ENCODE results near the gene CLDN20. TPM values are rescaled to one million over a fixed set of nuclear protein-coding genes. Genes with fewer than 3 reads are reported as not detected.

Gene CLDN20
- total RNA-seq, 1 donor from 2014 or later = not detected

- Mint-ChIP-seq H3K4me1 (no peaks in the 10 kb centered on the region), H3K36me3 (ENCODE audit: low read depth) (peaks cover 26% of the 10 kb centered on the region), H3K27ac (no peak overlapping the region), H3K9me3 (peaks cover under 1% of the 10 kb centered on the region), H3K27me3 (no peaks in the 10 kb centered on the region), H3K4me3 (no peak overlapping the region)
- intact Hi-C loops (cut with micrococcal nuclease) = no loop called here
- DNase-seq = no peak
Observed at GRCh38 chr6:155232848-155233247, 31.0 kb upstream of the CLDN20 start.

DNA sequence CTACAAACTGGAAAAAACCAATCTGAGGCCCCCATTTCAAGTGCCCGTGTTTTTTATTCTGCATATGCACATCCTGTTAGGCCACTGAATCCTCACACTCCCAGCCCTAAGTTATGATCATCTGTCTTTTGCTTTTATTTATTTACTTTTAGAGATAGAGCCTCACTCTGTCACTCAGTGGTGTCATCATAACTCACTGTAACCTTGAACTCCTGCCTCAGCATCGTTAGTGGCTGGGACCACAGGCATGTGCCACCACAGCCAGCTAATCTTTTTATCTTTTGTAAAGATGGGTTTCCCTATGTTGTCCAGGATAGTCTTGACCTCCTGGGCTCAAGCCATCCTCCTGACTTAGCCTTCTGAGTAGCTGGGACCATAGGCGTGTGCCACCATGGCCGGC lies 29.6 kb upstream of the CLDN20 start:
- intact Hi-C loops (cut with micrococcal nuclease) = no loop called here
- Mint-ChIP-seq H3K36me3 (ENCODE audit: low read depth) (peaks cover 31% of the 10 kb centered on the region), H3K27me3 (no peaks in the 10 kb centered on the region), H3K27ac (no peak overlapping the region), H3K9me3 (peaks cover 6% of the 10 kb centered on the region), H3K4me3 (no peak overlapping the region), H3K4me1 (no peaks in the 10 kb centered on the region)
- no peak for DNase-seq

GRCh38 chr6:155234687-155235086 lies 29.1 kb upstream of the CLDN20 start:
- no peak overlapping the region for H3K27ac Mint-ChIP-seq
- peaks cover 32% of the 10 kb centered on the region for H3K36me3 Mint-ChIP-seq (ENCODE audit: low read depth)
- H3K9me3 Mint-ChIP-seq = peaks cover 8% of the 10 kb centered on the region
- H3K4me3 Mint-ChIP-seq = no peak overlapping the region
- H3K4me1 Mint-ChIP-seq = no peaks in the 10 kb centered on the region
- no peaks in the 10 kb centered on the region for H3K27me3 Mint-ChIP-seq
- intact Hi-C loops (cut with micrococcal nuclease) = no loop called here
- DNase-seq = no peak

DNA sequence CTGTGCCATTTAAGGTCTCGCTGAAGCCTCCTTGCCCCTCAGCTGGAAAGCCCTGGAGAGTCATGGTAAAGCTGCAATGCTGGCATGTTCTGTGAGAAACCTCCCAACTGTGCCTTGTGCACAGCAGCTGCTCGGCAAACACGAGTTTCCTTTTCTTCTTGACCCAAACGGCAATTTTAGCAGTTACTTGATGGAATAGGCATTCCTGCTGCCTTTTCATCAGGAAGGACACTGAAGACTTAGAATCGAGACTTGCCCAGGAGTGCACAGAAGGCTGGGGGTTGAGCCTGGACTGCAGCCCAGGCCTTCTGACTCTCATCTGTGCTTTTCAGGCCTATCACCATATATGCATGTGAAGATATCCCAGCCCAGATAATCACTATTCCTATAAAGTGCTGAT lies 28.7 kb upstream of the CLDN20 start:
- peaks cover 35% of the 10 kb centered on the region for H3K36me3 Mint-ChIP-seq (ENCODE audit: low read depth)
- H3K4me3 Mint-ChIP-seq = no peak overlapping the region
- no peak for DNase-seq
- no peak overlapping the region for H3K27ac Mint-ChIP-seq
- H3K27me3 Mint-ChIP-seq = no peaks in the 10 kb centered on the region
- H3K9me3 Mint-ChIP-seq = peaks cover 12% of the 10 kb centered on the region
- intact Hi-C loops (cut with micrococcal nuclease) = no loop called here
- no peaks in the 10 kb centered on the region for H3K4me1 Mint-ChIP-seq

- no peak for DNase-seq
- peaks cover 45% of the 10 kb centered on the region for H3K36me3 Mint-ChIP-seq (ENCODE audit: low read depth)
- no peak overlapping the region for H3K4me3 Mint-ChIP-seq
- H3K9me3 Mint-ChIP-seq = peaks cover 12% of the 10 kb centered on the region
- H3K27ac Mint-ChIP-seq = no peak overlapping the region
- H3K27me3 Mint-ChIP-seq = no peaks in the 10 kb centered on the region
- peaks cover 3% of the 10 kb centered on the region for H3K4me1 Mint-ChIP-seq
- intact Hi-C loops (cut with micrococcal nuclease) = no loop called here
Observed at GRCh38 chr6:155237613-155238012, 26.2 kb upstream of the CLDN20 start.

- peaks cover 65% of the 10 kb centered on the region for H3K36me3 Mint-ChIP-seq (ENCODE audit: low read depth)
- H3K9me3 Mint-ChIP-seq = peaks cover 12% of the 10 kb centered on the region
- H3K27me3 Mint-ChIP-seq = no peaks in the 10 kb centered on the region
- intact Hi-C loops (cut with micrococcal nuclease) = no loop called here
- DNase-seq = no peak
- no peak overlapping the region for H3K4me3 Mint-ChIP-seq
- peak overlapping the region; percentile 46 for H3K27ac Mint-ChIP-seq
- H3K4me1 Mint-ChIP-seq = peaks cover 3% of the 10 kb centered on the region
Observed at GRCh38 chr6:155240905-155241600, 22.8 kb upstream of the CLDN20 start.

DNA sequence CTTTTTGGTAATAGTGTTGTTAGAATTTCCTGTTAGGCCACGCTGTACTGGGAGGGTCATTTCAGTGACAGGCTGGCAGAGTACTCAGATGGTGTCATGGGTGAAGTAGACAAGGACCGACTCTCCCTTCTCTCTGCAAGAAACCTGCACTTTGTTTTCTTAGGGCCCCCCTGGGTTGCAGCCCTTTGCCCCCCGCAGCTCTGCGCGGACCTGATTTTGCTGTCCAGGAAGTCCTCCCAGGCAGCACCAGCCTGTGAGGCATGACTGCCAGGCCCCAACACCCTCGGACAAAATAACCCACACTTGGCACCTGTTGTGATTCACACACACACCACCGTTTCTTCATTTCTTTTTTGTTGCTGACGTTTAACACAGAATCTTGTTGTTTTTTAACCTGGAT lies 21.8 kb upstream of the CLDN20 start:
- Mint-ChIP-seq H3K27me3 (no peaks in the 10 kb centered on the region), H3K4me3 (no peak overlapping the region), H3K36me3 (ENCODE audit: low read depth) (peaks cover 65% of the 10 kb centered on the region), H3K27ac (no peak overlapping the region), H3K9me3 (peaks cover 12% of the 10 kb centered on the region), H3K4me1 (peaks cover 3% of the 10 kb centered on the region)
- intact Hi-C loops (cut with micrococcal nuclease) = no loop called here
- no peak for DNase-seq

DNA sequence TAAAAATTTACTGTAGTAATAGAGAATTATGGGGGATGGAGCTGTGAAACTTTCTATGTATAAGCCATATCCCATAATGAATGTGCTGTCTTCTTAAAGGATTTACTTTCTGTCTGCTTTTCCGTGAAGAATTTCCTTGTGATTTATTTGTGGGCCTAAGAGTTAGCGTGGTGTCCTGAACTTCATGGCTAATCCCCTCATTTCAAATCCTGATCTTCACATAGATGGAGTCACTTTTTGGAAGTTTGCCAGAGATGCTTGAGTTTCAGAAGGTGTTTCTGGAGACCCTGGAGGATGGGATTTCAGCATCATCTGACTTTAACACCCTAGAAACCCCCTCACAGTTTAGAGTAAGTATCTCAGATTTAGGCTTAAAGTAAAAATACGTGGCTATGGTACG lies 19.4 kb upstream of the CLDN20 start:
- H3K27ac Mint-ChIP-seq = no peak overlapping the region
- H3K27me3 Mint-ChIP-seq = no peaks in the 10 kb centered on the region
- H3K4me1 Mint-ChIP-seq = peaks cover 3% of the 10 kb centered on the region
- intact Hi-C loops (cut with micrococcal nuclease) = no loop called here
- peaks cover 65% of the 10 kb centered on the region for H3K36me3 Mint-ChIP-seq (ENCODE audit: low read depth)
- DNase-seq = no peak
- peaks cover 7% of the 10 kb centered on the region for H3K9me3 Mint-ChIP-seq
- no peak overlapping the region for H3K4me3 Mint-ChIP-seq

GRCh38 chr6:155245193-155245592 lies 18.6 kb upstream of the CLDN20 start:
- Mint-ChIP-seq H3K27me3 (no peaks in the 10 kb centered on the region), H3K27ac (no peak overlapping the region), H3K36me3 (ENCODE audit: low read depth) (peaks cover 66% of the 10 kb centered on the region), H3K9me3 (no peaks in the 10 kb centered on the region), H3K4me1 (peaks cover 3% of the 10 kb centered on the region), H3K4me3 (no peak overlapping the region)
- DNase-seq = no peak
- intact Hi-C loops (cut with micrococcal nuclease) = no loop called here

- no peak overlapping the region for H3K4me3 Mint-ChIP-seq
- no peaks in the 10 kb centered on the region for H3K27me3 Mint-ChIP-seq
- H3K27ac Mint-ChIP-seq = no peak overlapping the region
- H3K4me1 Mint-ChIP-seq = peaks cover 3% of the 10 kb centered on the region
- no peak for DNase-seq
- H3K9me3 Mint-ChIP-seq = no peaks in the 10 kb centered on the region
- peaks cover 64% of the 10 kb centered on the region for H3K36me3 Mint-ChIP-seq (ENCODE audit: low read depth)
- intact Hi-C loops (cut with micrococcal nuclease) = no loop called here
Observed at GRCh38 chr6:155245831-155246230, 18.0 kb upstream of the CLDN20 start.

DNA sequence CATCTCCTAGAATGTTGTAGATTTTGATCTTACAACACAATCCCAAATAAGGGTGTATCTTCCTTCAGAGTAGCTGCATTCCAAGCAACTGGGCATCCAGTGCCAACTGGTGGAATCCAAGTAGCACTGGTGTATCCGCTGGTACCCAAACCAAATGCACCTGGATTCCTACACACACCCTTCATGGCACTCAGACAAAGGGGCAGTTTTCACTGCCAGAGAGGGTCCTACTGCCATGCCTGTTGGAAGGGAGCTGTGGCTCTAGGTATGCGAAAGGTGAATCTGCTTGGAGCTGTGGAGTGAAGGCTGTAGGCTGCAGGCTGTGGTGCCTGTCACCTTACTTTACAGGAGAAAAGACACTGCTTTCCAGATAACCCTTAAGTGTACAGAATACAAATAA lies 17.0 kb upstream of the CLDN20 start:
- intact Hi-C loops (cut with micrococcal nuclease) = no loop called here
- no peak for DNase-seq
- no peak overlapping the region for H3K27ac Mint-ChIP-seq
- H3K4me1 Mint-ChIP-seq = no peaks in the 10 kb centered on the region
- H3K4me3 Mint-ChIP-seq = no peak overlapping the region
- H3K9me3 Mint-ChIP-seq = no peaks in the 10 kb centered on the region
- H3K36me3 Mint-ChIP-seq (ENCODE audit: low read depth) = peaks cover 66% of the 10 kb centered on the region
- no peaks in the 10 kb centered on the region for H3K27me3 Mint-ChIP-seq

DNA sequence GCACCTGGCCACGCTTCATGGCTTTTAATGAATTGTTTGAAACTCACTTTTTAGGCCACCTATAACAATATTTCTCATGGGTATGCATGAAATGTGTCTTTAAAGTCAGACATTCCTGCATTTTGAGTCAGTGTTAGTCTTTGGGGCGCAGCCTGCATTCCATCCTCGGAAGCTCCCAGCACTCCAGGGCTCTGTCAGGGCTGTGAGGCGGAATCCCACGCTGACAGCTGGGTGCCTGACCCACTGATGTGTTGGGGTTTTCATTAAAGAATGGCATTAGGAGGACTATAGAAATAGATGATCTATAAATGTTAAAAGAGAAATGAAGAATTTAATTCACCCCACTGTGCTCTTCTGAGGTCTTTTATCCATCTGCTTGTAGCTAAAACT lies 16.2 kb upstream of the CLDN20 start:
- no peak for DNase-seq
- intact Hi-C loops (cut with micrococcal nuclease) = loop anchor here (1.0 kb wide), 2 partner anchors 70 to 319 kb away; no protein-coding TSS in a partner anchor
- Mint-ChIP-seq H3K27me3 (no peaks in the 10 kb centered on the region), H3K4me3 (no peak overlapping the region), H3K4me1 (no peaks in the 10 kb centered on the region), H3K27ac (no peak overlapping the region), H3K36me3 (ENCODE audit: low read depth) (peaks cover 61% of the 10 kb centered on the region), H3K9me3 (no peaks in the 10 kb centered on the region)

DNA sequence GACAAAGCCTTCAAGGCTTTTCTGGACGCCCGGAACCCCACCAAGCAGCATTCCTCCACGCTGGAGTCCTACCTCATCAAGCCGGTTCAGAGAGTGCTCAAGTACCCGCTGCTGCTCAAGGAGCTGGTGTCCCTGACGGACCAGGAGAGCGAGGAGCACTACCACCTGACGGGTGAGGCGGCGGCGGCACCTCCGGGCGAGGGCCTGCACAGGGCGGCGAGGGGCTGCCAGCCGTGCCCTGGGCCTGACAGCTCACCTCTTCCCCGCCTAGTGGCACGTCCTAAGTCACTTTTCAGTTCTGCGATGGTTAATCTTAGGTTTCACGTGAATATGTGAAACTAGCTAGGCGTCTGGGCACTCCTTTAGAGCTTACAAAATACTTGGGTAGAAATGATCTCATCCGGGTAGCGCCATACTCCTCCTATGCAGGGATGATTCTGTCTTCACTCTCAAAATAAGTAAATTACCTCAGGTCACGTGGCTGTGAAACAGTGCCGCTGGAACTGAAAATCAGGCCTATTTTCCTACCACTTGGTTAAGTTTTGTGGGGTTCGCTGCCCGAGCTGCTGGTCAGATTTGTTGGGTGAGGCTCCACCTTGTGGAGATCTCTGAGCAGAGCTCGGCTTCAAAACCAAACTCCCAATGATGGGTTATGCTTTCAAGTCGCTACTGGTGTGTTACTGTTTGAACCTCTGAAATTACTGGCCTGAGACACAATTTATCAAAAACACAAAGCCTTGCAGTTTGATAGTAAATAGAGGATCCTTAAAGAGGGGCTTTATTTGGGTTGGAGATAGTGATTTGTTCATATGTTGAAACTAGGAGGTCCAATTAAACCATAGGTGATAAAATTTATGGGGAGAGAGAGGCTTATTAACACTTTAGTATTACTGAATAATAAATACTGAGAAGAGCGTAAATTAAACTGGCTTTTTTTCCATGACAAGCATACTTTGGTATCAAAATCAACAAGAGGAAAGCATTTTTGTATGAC lies 15.5 kb upstream of the CLDN20 start:
- Mint-ChIP-seq H3K4me3 (no peak overlapping the region), H3K9me3 (no peaks in the 10 kb centered on the region), H3K27ac (no peak overlapping the region), H3K27me3 (no peaks in the 10 kb centered on the region), H3K4me1 (no peaks in the 10 kb centered on the region), H3K36me3 (ENCODE audit: low read depth) (peaks cover 65% of the 10 kb centered on the region)
- peak; percentile 63 for DNase-seq
- intact Hi-C loops (cut with micrococcal nuclease) = loop anchor here (1.0 kb wide), 2 partner anchors 71 to 320 kb away; no protein-coding TSS in a partner anchor

DNA sequence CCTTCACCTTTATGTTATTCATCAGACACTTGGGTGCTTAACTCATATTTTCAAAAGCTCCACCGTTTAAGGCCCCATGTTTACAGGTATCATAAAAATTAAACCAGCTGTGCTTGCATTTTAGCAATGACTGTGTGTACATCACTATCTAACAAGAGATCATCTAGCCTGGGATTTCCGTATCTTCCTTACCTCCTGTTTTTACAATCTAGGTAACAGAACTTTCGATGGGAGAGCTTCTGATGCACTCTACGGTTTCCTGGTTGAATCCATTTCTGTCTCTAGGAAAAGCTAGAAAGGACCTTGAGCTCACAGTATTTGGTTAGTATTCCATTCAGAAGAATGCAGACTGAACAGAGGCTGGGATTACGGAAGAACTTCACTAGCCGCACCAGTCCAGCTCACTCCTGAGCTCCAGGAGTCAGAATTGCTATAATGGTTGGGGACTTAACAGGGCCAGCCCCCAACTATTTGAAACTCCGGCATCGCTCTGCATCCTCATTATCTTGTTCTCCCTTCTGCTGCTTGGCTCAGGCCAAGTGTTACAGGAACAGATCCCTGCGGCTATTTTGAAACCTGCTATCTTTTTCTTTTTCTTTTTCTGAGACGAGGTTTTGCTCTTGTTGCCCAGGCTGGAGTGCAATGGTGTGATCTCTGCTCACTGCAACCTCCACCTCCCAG lies 13.0 kb upstream of the CLDN20 start:
- H3K27me3 Mint-ChIP-seq = no peaks in the 10 kb centered on the region

More for the DNA sequence above, 13.0 kb upstream of the CLDN20 start:
- Mint-ChIP-seq H3K4me3 (no peak overlapping the region), H3K4me1 (peaks cover 2% of the 10 kb centered on the region), H3K36me3 (ENCODE audit: low read depth) (peaks cover 63% of the 10 kb centered on the region), H3K9me3 (no peaks in the 10 kb centered on the region), H3K27ac (no peak overlapping the region)
- DNase-seq = no peak
- intact Hi-C loops (cut with micrococcal nuclease) = no loop called here

All from activated CD4-positive, alpha-beta T cell treated with anti-CD3 and anti-CD28 coated beads, Interleukin-2, amount 10 ng/mL, durations not matched to agents 24 days and 14 days (primary cell).